Transverse colon (tissue), 4 donors: Measurements from ENCODE around the gene TRRAP. TPM values are rescaled to one million over a fixed set of nuclear protein-coding genes. Genes with fewer than 3 reads are reported as not detected.

Experiments used
- DNase-seq: peaks from one replicate; pipeline ENCODE4 v3.0.0-alpha.2; 2019
- H3K27ac ChIP-seq, 4 donors: fragments of 200-600 bp; sonication (generic); 2 replicates each; pipeline ENCODE4 v1.5.1; 2016 to 2018; ENCODE audit warnings: inconsistent platforms in 4 of 4
- H3K27me3 ChIP-seq: fragments of 200-600 bp; sonication (generic); 2 replicates; pipeline ENCODE4 v1.5.1; 2017; ENCODE audit warnings: inconsistent platforms
- H3K36me3 ChIP-seq, 4 donors: fragments of 200-600 bp; sonication (generic); 2 replicates each; pipeline ENCODE4 v1.5.1; 2017 to 2019; ENCODE audit warnings: inconsistent platforms in 4 of 4
- H3K4me1 ChIP-seq, 4 donors: fragments of 200-600 bp; sonication (generic); 2 replicates each; pipeline ENCODE4 v1.5.1; 2017 to 2020; ENCODE audit warnings: inconsistent platforms in 4 of 4
- H3K4me3 ChIP-seq, 4 donors: fragments of 200-600 bp; sonication (generic); 1 replicate in 1 of 4; 2 replicates in 3 of 4; pipeline versions ENCODE4 v1.5.1 to v1.6.1; 2017 to 2019; ENCODE audit warnings: inconsistent platforms in 4 of 4
- H3K9me3 ChIP-seq, 2 donors: fragments of 200-600 bp; sonication (generic); 2 replicates each; pipeline ENCODE4 v1.5.1; 2017 to 2019; ENCODE audit warnings: inconsistent platforms in 2 of 2
- EP300 ChIP-seq: sonication (generic); formaldehyde crosslinking; IDR thresholded peaks from one replicate; pipeline ENCODE4 v1.6.1; 2017; ENCODE audit warnings: antibody characterized with exemption, low read depth
- POLR2A ChIP-seq: fragments of 450-650 bp; IDR thresholded peaks from one replicate; pipeline ENCODE4 v1.6.1; 2016; ENCODE audit warnings: antibody characterized with exemption, mild to moderate bottlenecking, moderate library complexity
- POLR2AphosphoS5 ChIP-seq, 3 donors: sonication (generic); formaldehyde crosslinking; IDR thresholded peaks; one replicate each; pipeline ENCODE4 v1.6.1; 2016; ENCODE audit warnings: antibody characterized with exemption in 3 of 3
- WGBS, 2 donors: methylation state at CpG; one replicate each; pipeline ENCODE4 v1.1.5; 2018; ENCODE audit warnings: low coverage in 1 of 2; 5-methylcytosine and 5-hydroxymethylcytosine counted together
- in situ Hi-C, 4 donors: fragments of 200-750 bp; cut with MboI; loops; one replicate each; pipeline versions ENCODE4 v1.15.0 to v1.15.1; 2017; ENCODE audit warnings: low sequenced_read_pairs in 3 of 4, low pct_ligation_motif_present in 1 of 4, low pct_unique_long_range_greater_than_20kb in 1 of 4
- intact Hi-C: fragments of 100-400 bp; cut with DNase I; formaldehyde crosslinking; loops from one replicate; pipeline ENCODE4 v1.15.1; 2023; ENCODE audit warnings: low total_unique reads
- total RNA-seq, 4 donors: library from RNA; depleted of rRNA; stranded (reverse); fragments of >200 nt; gene quantifications; one replicate each; pipeline ENCODE4 v1.1.0, GENCODE V29; 2016
- TF ChIP-seq, protein P1 (sequence below), 5 experiments: fragments of 200-600 bp in 3 of 5; fragments of 450-650 bp in 2 of 5; sonication (generic) in 3 of 5; IDR thresholded peaks; 1 replicate in 2 of 5; 2 replicates in 3 of 5; pipeline ENCODE4 v1.5.1; 2016 to 2017; ENCODE audit warnings: antibody characterized with exemption in 5 of 5, inconsistent platforms in 3 of 5, mild to moderate bottlenecking in 2 of 5, moderate library complexity in 1 of 5

Gene TRRAP
- total RNA-seq, 4 donors from 2014 or later = 27.3 to 73.3 (median 38.0) TPM

DNA sequence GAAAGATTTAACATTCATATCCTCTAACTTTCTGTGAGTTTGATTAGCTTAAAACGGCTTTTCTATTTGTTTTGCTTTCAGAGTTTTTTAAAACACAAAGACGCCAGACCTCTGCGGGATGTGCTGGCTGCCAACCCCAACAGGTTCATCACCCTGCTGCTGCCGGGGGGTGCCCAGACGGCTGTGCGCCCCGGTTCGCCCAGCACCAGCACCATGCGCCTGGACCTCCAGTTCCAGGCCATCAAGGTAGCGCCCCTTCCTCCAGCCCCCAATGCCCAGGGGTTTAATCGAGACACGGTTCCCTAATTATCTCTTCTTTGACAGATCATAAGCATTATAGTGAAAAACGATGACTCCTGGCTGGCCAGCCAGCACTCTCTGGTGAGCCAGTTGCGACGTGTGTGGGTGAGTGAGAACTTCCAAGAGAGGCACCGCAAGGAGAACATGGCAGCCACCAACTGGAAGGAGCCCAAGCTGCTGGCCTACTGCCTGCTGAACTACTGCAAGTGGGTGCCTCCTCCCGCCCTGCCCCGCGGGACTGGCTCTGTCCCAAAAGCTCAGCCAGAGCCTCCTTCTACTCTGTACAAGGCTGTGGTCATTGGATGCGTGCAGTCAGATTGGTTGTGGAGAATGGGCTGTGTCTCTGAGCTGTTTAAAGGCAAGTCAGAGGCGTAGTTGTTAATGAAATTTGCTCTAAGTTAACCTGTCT lies 71.2 kb downstream of the TRRAP start:
- intact Hi-C loops (no loop called here), in situ Hi-C loops (no loop called here)
- no peaks in the 10 kb centered on the region for H3K9me3 ChIP-seq
- H3K27ac ChIP-seq = no peak overlapping the region
- peaks cover 0 to 66% (median 35%) of the 10 kb centered on the region in 4 donors for H3K36me3 ChIP-seq
- DNase-seq = no peak
- H3K4me3 ChIP-seq = no peak overlapping the region
- 98 to 100% methylated on average over 4 to 21 of the region's 21 CpGs for WGBS, 2 donors
- no peaks in the 10 kb centered on the region for H3K4me1 ChIP-seq
- TF ChIP-seq POLR2AphosphoS5 (IDR thresholded peaks at IDR 0.05) (no peak), POLR2A (no peak), EP300 (no peak)
- TF ChIP-seq, protein P1, sequence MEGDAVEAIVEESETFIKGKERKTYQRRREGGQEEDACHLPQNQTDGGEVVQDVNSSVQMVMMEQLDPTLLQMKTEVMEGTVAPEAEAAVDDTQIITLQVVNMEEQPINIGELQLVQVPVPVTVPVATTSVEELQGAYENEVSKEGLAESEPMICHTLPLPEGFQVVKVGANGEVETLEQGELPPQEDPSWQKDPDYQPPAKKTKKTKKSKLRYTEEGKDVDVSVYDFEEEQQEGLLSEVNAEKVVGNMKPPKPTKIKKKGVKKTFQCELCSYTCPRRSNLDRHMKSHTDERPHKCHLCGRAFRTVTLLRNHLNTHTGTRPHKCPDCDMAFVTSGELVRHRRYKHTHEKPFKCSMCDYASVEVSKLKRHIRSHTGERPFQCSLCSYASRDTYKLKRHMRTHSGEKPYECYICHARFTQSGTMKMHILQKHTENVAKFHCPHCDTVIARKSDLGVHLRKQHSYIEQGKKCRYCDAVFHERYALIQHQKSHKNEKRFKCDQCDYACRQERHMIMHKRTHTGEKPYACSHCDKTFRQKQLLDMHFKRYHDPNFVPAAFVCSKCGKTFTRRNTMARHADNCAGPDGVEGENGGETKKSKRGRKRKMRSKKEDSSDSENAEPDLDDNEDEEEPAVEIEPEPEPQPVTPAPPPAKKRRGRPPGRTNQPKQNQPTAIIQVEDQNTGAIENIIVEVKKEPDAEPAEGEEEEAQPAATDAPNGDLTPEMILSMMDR (IDR thresholded peaks at IDR 0.05) = no peak
- H3K27me3 ChIP-seq = no peaks in the 10 kb centered on the region

DNA sequence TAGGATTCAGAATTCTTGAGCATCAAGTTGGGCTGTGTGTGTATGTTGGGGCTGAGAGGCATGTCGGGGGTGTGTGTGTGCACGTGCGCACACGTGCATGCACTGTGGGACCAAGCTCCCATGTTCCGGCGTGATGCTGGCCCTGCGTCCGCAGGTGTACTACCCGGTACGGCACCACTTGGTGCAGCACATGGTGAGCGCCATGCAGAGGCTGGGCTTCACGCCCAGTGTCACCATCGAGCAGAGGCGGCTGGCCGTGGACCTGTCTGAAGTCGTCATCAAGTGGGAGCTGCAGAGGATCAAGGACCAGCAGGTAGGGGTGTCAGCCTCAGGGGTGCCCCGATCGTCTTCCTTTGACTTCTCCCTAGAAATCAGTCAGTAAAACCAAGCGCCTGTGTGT lies 77.7 kb downstream of the TRRAP start:
- WGBS, 2 donors = 94% methylated on average over 19 of the region's 19 CpGs; no CpG with 5 or more reads in 1 of the 2 donors
- intact Hi-C loops = no loop called here

DNA sequence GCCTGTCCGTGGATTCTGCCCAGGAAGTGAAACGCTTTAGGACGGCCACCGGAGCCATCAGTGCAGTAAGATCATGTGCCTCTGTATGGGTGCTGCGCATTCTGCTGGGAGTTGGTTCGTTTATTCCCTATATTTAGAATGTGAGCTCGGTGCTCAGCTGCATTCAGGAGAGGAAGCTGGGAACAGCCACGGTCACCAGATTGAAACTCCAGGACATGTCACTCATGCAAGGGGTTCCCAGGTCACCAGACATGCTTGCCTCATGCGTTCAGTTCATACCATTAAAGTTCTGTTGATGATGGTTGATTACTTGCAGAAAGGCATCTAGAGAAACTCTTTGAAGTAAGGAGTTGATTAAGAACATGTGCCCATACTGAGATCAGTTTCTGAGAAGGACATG lies 78.1 kb downstream of the TRRAP start:
- Histone ChIP-seq H3K36me3 (peaks cover 0 to 90% (median 34%) of the 10 kb centered on the region in 4 donors), H3K27ac (no peak overlapping the region), H3K4me1 (no peaks in the 10 kb centered on the region), H3K4me3 (no peak overlapping the region), H3K9me3 (no peaks in the 10 kb centered on the region), H3K27me3 (no peaks in the 10 kb centered on the region)
- in situ Hi-C loops = no loop called here
- no peak for DNase-seq
- no peak for TF ChIP-seq POLR2A
- no peak for TF ChIP-seq EP300
- no peak for TF ChIP-seq POLR2AphosphoS5 (IDR thresholded peaks at IDR 0.05)
- intact Hi-C loops = no loop called here
- 94 to 100% methylated on average over 1 to 9 of the region's 9 CpGs for WGBS, 2 donors

More for the DNA sequence above, 77.7 kb downstream of the TRRAP start:
- TF ChIP-seq POLR2A = no peak
- TF ChIP-seq, protein P1 (IDR thresholded peaks at IDR 0.05) = no peak
- no peak for TF ChIP-seq POLR2AphosphoS5 (IDR thresholded peaks at IDR 0.05)
- TF ChIP-seq EP300 = no peak
- no peaks in the 10 kb centered on the region for H3K27me3 ChIP-seq
- no peaks in the 10 kb centered on the region for H3K9me3 ChIP-seq
- H3K4me1 ChIP-seq = no peaks in the 10 kb centered on the region
- in situ Hi-C loops = no loop called here
- no peak overlapping the region for H3K4me3 ChIP-seq
- DNase-seq = no peak
- no peak overlapping the region for H3K27ac ChIP-seq
- peaks cover 0 to 90% (median 34%) of the 10 kb centered on the region in 4 donors for H3K36me3 ChIP-seq

DNA sequence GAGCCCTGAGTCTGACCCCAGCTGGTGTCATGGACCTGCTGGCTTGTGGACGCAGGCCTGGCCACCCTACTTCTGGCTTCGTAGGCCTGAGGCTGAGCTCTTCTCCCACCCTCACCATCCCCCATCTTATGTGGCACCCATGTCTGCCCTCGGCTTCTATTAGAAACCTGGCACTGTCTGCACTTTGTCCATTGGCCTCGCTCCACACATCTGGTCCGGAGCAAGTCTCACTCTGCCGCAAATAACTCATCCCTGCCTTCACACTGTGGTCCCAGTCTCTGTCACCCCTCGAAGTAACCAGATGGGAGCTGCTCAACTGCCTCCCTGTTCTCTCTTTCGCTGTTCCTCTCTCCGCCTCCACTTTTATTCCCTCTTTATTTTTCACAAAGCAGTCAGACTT lies 78.6 kb downstream of the TRRAP start:
- H3K36me3 ChIP-seq = peaks cover 0 to 90% (median 34%) of the 10 kb centered on the region in 4 donors

More for the DNA sequence above, 78.6 kb downstream of the TRRAP start:
- intact Hi-C loops = no loop called here
- Histone ChIP-seq H3K27ac (no peak overlapping the region), H3K4me3 (no peak overlapping the region), H3K27me3 (no peaks in the 10 kb centered on the region), H3K4me1 (no peaks in the 10 kb centered on the region), H3K9me3 (no peaks in the 10 kb centered on the region)
- DNase-seq = no peak
- WGBS, 2 donors = 92 to 93% methylated on average over 7 to 9 of the region's 9 CpGs
- in situ Hi-C loops = no loop called here
- no peak for TF ChIP-seq POLR2AphosphoS5 (IDR thresholded peaks at IDR 0.05)
- TF ChIP-seq, protein P1 (IDR thresholded peaks at IDR 0.05) = no peak
- no peak for TF ChIP-seq POLR2A
- TF ChIP-seq EP300 = no peak
